T-helper 1 cell treated with Interleukin-12 subunit alpha and Interleukin-12 subunit beta and Interleukin-4 antibody, amounts not matched to agents 30 μg/mL and 1 μg/mL, for 36 hours (primary cell): ENCODE results near the gene JAK2.

ENCODE experiments used
- H3K27ac Mint-ChIP-seq: one replicate; pipeline ENCODE4 v1.8.0; 2021; ENCODE audit warnings: mild to moderate bottlenecking, mixed read lengths
- H3K27me3 Mint-ChIP-seq: one replicate; pipeline ENCODE4 v1.8.0; 2021; ENCODE audit warnings: low read depth, mixed read lengths
- H3K36me3 Mint-ChIP-seq: one replicate; pipeline ENCODE4 v1.8.0; 2021; ENCODE audit warnings: low read depth, mixed read lengths
- H3K4me1 Mint-ChIP-seq: one replicate; pipeline ENCODE4 v1.8.0; 2021; ENCODE audit warnings: low read depth, mixed read lengths
- H3K4me3 Mint-ChIP-seq: one replicate; pipeline ENCODE4 v1.8.0; 2021; ENCODE audit warnings: mild to moderate bottlenecking, moderate library complexity, mixed read lengths
- H3K9me3 Mint-ChIP-seq: one replicate; pipeline ENCODE4 v1.8.0; 2021; ENCODE audit warnings: mixed read lengths

JAK2 gene

DNA sequence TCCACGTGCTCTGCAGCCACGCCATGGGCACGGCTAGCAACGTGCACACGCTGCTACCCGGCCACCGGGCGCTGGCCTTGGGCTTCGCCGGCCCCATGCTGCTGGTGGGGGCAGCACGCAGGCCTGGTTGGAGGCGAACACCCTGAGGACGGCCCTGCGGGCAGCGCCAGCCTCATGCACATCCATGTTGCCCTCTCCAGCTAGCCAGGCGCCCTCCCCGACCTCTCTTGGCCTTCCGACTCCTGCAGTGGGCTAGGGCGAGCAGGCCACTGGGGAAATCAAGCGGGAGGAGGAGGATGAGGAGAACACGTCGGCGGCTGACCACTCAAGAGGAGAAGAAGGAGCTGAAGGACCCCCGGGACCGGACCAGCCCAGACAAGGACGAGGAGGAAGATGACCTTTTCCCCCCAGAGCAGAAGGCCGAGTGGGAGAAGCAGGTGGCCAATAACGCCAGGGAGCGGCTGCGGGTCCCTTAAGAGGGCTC, 127.1 kb downstream of the JAK2 start:
- no peak overlapping the region for H3K4me3 Mint-ChIP-seq
- no peaks in the 10 kb centered on the region for H3K27me3 Mint-ChIP-seq
- H3K27ac Mint-ChIP-seq = no peak overlapping the region
- peaks cover 29% of the 10 kb centered on the region for H3K36me3 Mint-ChIP-seq
- no peaks in the 10 kb centered on the region for H3K4me1 Mint-ChIP-seq
- H3K9me3 Mint-ChIP-seq = peaks cover 10% of the 10 kb centered on the region

DNA sequence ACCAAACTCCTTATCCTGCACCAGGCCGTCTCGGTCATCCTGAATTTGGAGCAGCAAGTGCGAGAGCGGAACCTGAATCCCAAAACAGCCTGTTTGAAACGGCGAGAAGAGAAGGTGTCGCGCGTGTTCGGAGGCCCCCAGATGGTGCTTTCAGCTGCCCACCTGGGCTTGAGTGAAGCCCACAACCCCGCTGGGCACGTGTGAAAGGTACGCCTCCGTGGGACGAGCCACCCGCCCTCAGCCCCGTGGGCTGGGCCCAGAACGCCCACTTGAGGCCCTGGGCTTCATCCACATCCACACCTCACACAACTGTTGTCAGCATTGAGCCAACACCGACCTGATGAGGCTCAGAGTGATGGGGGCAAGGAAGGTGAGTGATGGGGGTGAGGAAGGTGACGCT, 127.6 kb downstream of the JAK2 start:
- Mint-ChIP-seq H3K36me3 (peaks cover 29% of the 10 kb centered on the region), H3K27me3 (no peaks in the 10 kb centered on the region), H3K4me1 (no peaks in the 10 kb centered on the region), H3K27ac (no peak overlapping the region), H3K4me3 (no peak overlapping the region), H3K9me3 (peaks cover 10% of the 10 kb centered on the region)

DNA sequence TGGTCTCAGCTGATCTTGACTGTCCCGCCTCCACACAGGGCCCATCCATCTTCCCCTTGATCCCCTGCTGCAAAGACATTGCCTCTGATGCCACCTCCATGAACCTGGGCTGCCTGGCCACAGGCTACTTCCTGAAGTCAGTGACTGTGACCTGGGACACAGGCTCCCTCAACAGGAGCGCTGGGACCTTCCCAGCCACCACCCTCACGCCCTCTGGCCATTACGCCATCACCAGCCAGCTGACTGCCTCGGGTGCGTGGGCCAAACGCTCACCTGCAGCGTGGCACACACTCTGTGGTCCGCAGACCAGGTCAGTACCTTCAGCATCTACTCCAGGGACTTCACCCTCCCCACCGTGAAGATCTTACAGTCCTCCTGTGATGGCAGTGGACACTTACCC, 128.5 kb downstream of the JAK2 start:
- Mint-ChIP-seq H3K9me3 (peaks cover 10% of the 10 kb centered on the region), H3K27me3 (no peaks in the 10 kb centered on the region), H3K27ac (peak overlapping the region; percentile 11), H3K4me1 (no peaks in the 10 kb centered on the region), H3K4me3 (no peak overlapping the region), H3K36me3 (peaks cover 29% of the 10 kb centered on the region)

DNA sequence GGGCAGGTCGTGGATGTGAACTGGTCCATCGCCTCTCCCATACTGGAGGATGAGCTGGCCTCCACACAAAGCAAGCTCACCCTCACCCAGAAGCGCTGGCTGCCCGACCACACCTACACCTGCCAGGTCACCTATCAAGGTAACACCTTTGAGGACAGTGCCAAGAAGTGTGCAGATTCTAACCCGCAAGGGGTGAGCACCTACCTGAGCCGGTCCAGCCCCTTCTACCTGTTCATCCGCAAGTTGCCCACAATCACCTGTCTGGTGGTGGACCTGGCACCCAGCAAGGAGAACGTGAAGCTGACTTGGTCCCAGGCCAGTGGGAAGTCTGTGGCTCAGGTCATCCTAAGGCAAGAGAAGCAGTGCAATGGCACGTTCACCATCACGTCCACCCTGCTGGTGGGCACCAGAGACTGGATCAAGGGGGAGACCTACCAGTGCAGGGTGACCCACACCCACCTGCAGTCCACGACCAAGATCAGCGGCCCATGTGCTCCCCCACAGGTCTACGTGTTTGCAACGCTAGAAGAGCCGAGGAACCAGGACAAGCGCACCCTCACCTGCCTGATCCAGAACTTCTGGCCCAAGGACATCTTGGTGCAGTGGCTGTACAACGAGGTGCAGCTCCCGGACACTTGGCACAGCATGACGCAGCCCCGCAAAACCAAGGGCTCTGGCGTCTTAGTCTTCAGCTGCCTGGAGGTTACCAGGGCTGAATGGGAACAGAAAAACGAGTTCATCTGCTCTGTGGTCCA, 129.1 kb downstream of the JAK2 start:
- Mint-ChIP-seq H3K4me3 (no peak overlapping the region), H3K36me3 (peaks cover 29% of the 10 kb centered on the region), H3K27ac (no peak overlapping the region), H3K4me1 (no peaks in the 10 kb centered on the region), H3K9me3 (peaks cover 10% of the 10 kb centered on the region), H3K27me3 (no peaks in the 10 kb centered on the region)

DNA sequence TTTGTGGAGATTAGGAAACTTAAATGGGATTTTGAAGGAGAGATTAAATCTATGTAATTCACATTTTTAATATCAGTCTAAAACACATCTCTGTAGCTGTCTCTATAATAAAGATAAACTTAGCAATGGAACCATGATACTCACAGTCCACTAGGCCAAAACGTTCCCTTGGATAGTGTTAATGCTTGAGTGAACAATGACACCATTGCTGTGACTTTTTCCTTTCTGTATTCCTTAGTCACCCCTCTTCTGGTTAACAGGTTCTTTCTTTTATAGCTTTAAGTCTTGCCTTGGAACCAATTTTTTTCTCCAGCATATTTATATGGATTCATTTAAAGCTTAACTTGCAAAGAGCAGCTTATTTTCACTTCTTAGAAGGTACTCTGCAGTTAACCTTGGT, 137.0 kb downstream of the JAK2 start:
- H3K9me3 Mint-ChIP-seq = no peaks in the 10 kb centered on the region
- H3K27ac Mint-ChIP-seq = no peak overlapping the region
- H3K27me3 Mint-ChIP-seq = no peaks in the 10 kb centered on the region
- H3K4me1 Mint-ChIP-seq = no peaks in the 10 kb centered on the region
- no peak overlapping the region for H3K4me3 Mint-ChIP-seq
- peaks cover 27% of the 10 kb centered on the region for H3K36me3 Mint-ChIP-seq

DNA sequence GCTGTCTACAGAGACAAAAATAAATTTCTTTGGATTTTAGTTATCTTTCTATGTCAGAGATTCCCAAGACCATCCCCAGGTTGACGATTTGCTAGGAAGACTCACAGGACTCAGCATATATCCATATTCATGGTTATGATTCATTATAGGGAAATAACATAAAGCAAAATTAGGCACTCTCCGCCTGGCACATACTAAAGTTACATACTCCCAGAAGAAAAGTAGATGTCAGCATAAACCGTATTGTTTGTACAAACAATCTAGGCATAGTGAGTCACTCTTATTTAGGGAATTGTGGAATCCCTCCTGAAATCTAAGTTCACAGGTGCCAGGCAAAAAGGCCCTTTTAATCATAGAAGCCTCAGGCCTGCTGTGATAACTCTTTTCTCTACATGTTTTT, 137.4 kb downstream of the JAK2 start:
- no peaks in the 10 kb centered on the region for H3K9me3 Mint-ChIP-seq
- no peak overlapping the region for H3K4me3 Mint-ChIP-seq
- no peaks in the 10 kb centered on the region for H3K27me3 Mint-ChIP-seq
- peaks cover 29% of the 10 kb centered on the region for H3K36me3 Mint-ChIP-seq
- no peaks in the 10 kb centered on the region for H3K4me1 Mint-ChIP-seq
- no peak overlapping the region for H3K27ac Mint-ChIP-seq

DNA sequence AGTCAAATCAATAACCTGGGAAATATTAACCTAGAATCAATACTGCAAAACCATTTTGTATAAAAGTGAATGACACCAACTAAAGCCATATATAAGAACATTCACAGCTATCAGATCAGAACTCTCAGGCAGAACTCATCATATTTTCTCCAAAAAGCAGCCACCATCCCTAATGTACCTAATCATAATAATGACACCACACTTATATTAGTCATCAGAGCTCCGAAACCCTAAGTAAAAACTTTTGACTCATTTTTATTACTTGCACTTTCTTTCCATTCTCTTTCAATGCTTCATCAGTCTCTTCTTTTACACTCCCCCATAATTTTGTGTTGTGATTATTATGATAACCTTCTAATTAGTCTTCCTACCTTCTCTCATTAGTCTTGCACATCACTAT, 155.1 kb downstream of the JAK2 start:
- H3K4me3 Mint-ChIP-seq = no peak overlapping the region
- H3K27ac Mint-ChIP-seq = no peak overlapping the region
- H3K36me3 Mint-ChIP-seq = peaks cover 55% of the 10 kb centered on the region
- peaks cover 5% of the 10 kb centered on the region for H3K4me1 Mint-ChIP-seq
- H3K27me3 Mint-ChIP-seq = no peaks in the 10 kb centered on the region
- H3K9me3 Mint-ChIP-seq = peaks cover 23% of the 10 kb centered on the region

DNA sequence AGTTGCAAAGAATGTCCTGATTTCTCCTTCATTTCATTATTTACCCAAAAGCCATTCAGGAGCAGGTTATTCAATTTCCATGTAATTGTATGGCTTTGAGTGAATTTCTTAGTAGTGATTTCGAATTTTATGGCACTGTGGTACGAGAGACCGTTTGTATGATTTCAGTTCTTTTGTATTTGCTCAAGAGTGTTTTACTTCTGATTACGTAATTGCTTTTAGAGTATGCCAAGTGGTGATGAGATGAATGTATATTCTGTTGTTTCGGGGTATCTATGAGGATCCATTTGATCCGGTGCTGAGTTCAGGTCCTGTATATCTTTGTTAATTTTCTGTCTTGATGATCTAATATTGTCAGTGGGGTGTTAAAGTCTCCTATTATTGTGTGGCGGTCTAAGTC, 159.1 kb downstream of the JAK2 start:
- H3K4me1 Mint-ChIP-seq = peaks cover 8% of the 10 kb centered on the region

DNA sequence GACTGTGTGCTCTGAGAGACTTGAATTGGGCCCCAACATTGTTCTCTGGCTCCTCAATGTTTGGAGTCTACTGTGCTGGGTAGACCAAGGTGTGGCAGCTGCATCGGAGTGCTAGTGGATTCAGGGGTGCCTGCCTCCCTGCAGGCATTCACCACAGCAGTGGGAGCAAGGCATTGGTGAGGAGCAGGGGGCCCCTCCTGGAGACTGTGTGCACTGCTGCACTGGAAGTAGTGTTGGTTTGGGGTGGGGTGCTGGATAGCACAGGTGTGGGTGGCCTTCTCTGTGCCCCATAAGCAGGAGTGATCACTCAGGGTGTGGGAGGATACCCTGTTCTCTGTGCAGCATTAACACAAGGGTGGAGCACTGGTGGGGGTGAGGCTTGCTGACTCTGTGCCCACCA, 161.2 kb downstream of the JAK2 start:
- Mint-ChIP-seq H3K9me3 (peaks cover 35% of the 10 kb centered on the region), H3K4me1 (peaks cover 8% of the 10 kb centered on the region), H3K27me3 (no peaks in the 10 kb centered on the region), H3K4me3 (no peak overlapping the region), H3K36me3 (peaks cover 75% of the 10 kb centered on the region), H3K27ac (no peak overlapping the region)

More for the DNA sequence above, 159.1 kb downstream of the JAK2 start:
- no peak overlapping the region for H3K4me3 Mint-ChIP-seq
- H3K27me3 Mint-ChIP-seq = no peaks in the 10 kb centered on the region
- peaks cover 67% of the 10 kb centered on the region for H3K36me3 Mint-ChIP-seq
- H3K9me3 Mint-ChIP-seq = peaks cover 17% of the 10 kb centered on the region
- H3K27ac Mint-ChIP-seq = no peak overlapping the region
